Rectal smooth muscle tissue (tissue), 1 donor: ENCODE results near the gene FBLN2.
"Not testable (repeated sequence)": the region's sequence is repeated elsewhere in the genome, so short reads cannot be mapped to it uniquely, and the experiment has no call there.

ENCODE experiments used
- H3K27ac ChIP-seq: one replicate; pipeline ENCODE4 v1.7.0; 2013; ENCODE audit warnings: low read depth, low read length, inconsistent platforms
- H3K27me3 ChIP-seq: one replicate; pipeline ENCODE4 v1.7.0; 2013; ENCODE audit warnings: low read length; ENCODE audit not compliant: control insufficient read depth, insufficient read depth
- H3K36me3 ChIP-seq: one replicate; pipeline ENCODE4 v1.7.0; 2013; ENCODE audit warnings: low read length; ENCODE audit not compliant: control insufficient read depth, insufficient read depth
- H3K4me1 ChIP-seq: one replicate; pipeline ENCODE4 v1.7.0; 2013; ENCODE audit warnings: low read length; ENCODE audit not compliant: control insufficient read depth, insufficient read depth
- H3K4me3 ChIP-seq: one replicate; pipeline ENCODE4 v1.7.0; 2013; ENCODE audit warnings: low read length
- H3K9ac ChIP-seq: one replicate; pipeline ENCODE4 v1.7.0; 2013; ENCODE audit warnings: low read length

Gene FBLN2

DNA sequence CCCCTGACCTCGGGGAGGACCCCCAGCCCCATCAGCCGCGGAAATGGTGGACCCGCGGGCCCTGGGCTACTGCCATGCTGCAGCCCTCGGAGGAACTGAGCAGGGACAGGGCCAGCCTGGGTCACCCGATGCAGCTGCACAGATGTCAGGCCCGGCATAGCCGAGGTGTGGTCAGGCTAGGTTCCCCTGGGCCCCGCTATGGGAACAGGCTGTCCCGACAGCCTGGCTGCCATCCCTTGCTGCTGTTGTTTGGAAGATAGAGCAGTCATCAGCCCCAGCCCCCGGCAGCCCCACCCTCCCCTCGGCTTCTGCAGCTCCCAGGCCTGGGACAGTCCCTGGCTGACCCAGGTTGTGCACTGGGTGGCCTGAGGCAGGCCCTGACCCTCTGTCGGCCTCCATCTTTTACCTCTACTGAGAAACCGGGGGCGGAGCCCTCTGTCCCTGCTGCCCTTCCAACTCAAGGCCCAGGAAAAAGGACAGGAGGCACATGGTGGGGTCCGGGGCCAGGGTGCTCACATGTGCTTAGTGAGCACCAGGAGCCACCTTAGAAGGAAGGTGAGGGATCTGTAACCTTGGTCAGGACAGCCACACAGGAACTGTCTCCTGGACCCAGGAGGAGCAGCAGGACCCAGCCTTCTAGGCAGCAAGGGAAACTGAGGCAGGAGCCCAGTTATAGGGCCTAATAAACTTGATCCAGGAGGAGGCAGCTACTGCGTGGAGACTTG is 31.5 kb upstream of the FBLN2 start:
- Histone ChIP-seq H3K4me3 (no peak overlapping the region), H3K27me3 (no peaks in the 10 kb centered on the region), H3K9ac (no peak overlapping the region), H3K4me1 (no peaks in the 10 kb centered on the region), H3K27ac (no peak overlapping the region), H3K36me3 (no peaks in the 10 kb centered on the region)

GRCh38 chr3:13518516-13518953 is 30.4 kb upstream of the FBLN2 start:
- H3K27me3 ChIP-seq = no peaks in the 10 kb centered on the region
- no peaks in the 10 kb centered on the region for H3K4me1 ChIP-seq
- no peak overlapping the region for H3K27ac ChIP-seq
- no peak overlapping the region for H3K9ac ChIP-seq
- H3K4me3 ChIP-seq = no peak overlapping the region
- no peaks in the 10 kb centered on the region for H3K36me3 ChIP-seq

GRCh38 chr3:13519006-13519791 is 29.7 kb upstream of the FBLN2 start:
- H3K36me3 ChIP-seq = no peaks in the 10 kb centered on the region
- no peak overlapping the region for H3K4me3 ChIP-seq
- no peaks in the 10 kb centered on the region for H3K27me3 ChIP-seq
- no peak overlapping the region for H3K27ac ChIP-seq
- no peaks in the 10 kb centered on the region for H3K4me1 ChIP-seq
- H3K9ac ChIP-seq = no peak overlapping the region

DNA sequence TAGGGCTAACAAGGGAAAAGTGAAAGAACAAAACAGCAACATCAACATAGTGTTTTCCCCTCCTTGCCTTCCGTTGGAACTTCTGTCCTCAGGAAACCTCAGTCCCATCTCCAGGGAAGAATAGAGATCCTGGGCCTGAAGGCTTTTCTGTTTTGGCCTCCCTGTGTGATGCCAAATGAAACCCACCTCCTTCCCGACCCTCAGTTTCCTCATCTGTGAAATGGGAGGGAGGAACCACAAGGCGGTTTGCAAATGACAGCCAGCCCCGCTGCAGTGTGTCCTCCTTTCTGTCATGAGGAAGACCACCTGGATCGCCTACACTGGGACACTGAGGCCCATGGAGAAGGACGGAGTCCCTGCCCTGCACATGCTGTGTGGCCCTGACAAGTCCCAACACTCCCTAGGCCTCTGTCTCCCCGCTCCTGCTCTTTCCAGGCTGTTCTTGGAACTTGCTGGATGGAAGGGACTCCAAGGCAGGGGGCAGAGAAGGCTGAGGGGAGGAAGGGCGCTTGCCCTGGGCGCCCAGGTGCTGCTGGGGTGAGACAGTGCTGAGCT is 28.5 kb upstream of the FBLN2 start:
- no peak overlapping the region for H3K4me3 ChIP-seq
- no peak overlapping the region for H3K27ac ChIP-seq
- no peaks in the 10 kb centered on the region for H3K4me1 ChIP-seq
- H3K27me3 ChIP-seq = no peaks in the 10 kb centered on the region
- no peaks in the 10 kb centered on the region for H3K36me3 ChIP-seq
- no peak overlapping the region for H3K9ac ChIP-seq

DNA sequence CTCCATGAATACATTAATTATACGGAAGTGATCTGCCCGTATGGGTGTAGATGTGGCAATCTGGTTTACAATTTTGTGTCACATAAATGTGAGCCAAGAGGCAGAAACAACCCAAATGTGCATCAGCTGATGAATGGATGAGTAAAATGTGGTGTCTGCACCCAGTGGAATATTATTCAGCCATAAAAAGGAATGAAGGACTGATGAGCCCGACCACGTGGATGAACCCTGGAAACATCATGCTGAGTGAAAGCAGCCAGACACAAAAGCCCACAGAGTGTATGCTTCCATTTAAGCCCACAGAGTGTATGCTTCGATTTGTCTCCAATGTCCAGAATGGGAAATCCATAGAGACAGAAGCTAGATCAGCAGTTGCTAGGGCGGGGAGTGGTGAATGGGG is 27.6 kb upstream of the FBLN2 start:
- no peak overlapping the region for H3K27ac ChIP-seq
- no peaks in the 10 kb centered on the region for H3K27me3 ChIP-seq
- H3K36me3 ChIP-seq = no peaks in the 10 kb centered on the region
- no peaks in the 10 kb centered on the region for H3K4me1 ChIP-seq
- H3K4me3 ChIP-seq = no peak overlapping the region
- H3K9ac ChIP-seq = no peak overlapping the region

DNA sequence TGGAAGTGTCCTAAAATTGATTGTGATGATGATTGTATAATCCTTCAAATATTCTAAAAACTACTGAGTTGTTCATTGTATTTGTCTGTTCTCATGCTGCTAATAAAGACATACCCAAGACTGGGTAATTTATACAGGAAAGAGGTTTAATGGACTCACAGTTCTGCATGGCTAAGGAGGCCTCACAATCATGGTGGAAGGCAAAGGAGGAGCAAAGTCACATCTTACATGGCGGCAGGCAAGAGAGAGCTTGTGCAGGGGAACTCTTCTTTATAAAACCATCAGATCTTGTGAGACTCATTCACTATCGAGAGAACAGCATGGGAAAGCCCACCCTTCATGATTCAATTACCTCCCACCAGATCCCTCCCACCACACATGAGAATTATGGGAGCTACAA is 27.2 kb upstream of the FBLN2 start:
- H3K36me3 ChIP-seq, H3K27ac ChIP-seq, H3K4me3 ChIP-seq, H3K9ac ChIP-seq, H3K27me3 ChIP-seq, H3K4me1 ChIP-seq: not testable (repeated sequence)

DNA sequence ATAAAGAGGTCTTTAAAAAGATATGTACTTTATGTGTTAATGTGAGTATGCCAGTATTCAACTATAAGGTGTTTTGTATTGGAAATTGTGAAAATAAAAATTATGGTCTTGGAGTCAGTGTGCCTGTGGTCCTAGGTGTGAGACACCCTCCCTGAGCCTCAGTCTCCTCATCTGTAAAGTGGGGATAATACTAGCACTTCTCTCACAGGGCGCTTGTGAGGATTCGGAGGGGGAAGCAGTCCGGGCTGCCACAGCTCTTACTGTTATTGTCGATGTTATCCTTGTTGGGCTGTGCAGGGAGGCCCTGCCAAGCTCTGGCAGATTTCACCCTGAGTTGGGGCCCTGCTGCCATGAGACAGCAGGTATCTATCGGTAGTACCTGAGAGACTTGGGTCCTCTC is 26.7 kb upstream of the FBLN2 start:
- no peaks in the 10 kb centered on the region for H3K36me3 ChIP-seq

DNA sequence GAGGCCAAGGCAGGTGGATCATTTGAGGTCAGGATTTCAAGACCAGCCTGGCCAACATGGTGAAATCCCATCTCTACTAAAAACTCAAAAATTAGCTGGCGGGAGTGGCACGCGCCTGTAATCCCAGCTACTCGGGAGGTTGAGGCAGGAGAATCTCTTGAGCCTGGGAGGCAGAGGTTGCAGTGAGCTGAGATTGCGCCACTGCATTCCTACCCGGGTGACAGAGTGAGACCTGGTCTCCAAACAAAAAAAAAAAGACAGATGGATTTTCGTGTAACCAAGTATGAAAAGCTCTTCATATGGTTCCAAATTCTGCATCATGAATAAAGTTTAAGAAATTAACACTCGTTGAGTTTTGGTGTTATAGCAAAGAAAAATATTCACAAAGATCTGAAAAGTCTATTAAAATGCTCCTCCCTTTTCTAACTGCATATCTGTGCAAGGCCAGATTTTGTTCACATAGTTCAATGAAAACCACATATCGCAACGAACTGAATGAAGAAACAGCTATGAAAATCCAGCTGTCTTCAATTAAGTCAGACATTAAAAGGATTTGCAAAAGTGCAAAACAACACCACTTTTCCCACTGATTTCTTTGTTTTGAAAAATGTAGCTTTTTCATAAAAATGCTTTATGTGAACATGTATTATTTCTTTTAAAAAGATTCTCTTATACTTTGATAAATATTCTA is 23.8 kb upstream of the FBLN2 start:
- no peaks in the 10 kb centered on the region for H3K4me1 ChIP-seq
- H3K4me3 ChIP-seq = no peak overlapping the region
- H3K36me3 ChIP-seq = no peaks in the 10 kb centered on the region
- H3K9ac ChIP-seq = no peak overlapping the region
- no peak overlapping the region for H3K27ac ChIP-seq
- H3K27me3 ChIP-seq = no peaks in the 10 kb centered on the region

More for the DNA sequence above, 26.7 kb upstream of the FBLN2 start:
- H3K4me3 ChIP-seq = no peak overlapping the region
- no peak overlapping the region for H3K9ac ChIP-seq
- H3K4me1 ChIP-seq = no peaks in the 10 kb centered on the region
- H3K27ac ChIP-seq = no peak overlapping the region
- H3K27me3 ChIP-seq = no peaks in the 10 kb centered on the region

DNA sequence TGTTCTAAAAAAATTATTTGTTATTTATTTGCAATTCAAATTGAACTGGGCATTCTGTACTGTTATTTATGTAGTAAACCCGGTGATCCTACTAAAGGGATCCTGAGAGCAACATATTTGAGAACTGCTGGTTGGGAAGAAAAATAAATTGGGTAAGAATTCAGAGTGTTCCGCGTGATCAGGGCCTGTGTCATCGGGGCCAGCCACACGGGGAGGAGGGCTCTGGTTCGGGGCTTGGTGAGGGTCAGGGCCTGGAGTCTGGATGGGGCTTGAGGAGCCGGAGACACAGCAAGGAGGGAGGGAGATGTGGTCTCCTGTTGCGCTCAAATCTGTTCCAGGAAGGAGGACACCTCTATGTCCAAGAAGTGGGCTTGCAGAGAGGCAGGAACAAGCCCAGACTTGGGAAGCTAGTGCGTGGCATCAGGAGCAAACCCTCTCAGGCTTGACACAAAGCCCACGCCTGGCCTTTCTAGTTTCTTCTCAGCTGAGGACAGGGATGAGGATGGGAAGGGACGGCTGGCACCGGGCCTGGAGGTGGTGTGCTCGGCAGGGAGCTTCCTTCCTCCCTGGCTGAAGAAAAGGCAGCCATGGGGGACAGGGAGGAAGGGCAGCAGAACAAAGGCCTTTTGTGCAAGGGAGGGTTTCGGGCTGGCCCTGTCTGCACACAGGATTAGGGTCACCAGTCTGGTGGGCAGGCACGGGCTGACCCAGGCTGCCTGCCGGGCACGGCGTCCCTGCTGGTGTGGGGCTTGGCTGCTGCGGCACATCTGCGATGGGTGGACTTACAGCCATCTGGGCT is 22.9 kb upstream of the FBLN2 start:
- no peak overlapping the region for H3K4me3 ChIP-seq
- no peak overlapping the region for H3K9ac ChIP-seq
- no peaks in the 10 kb centered on the region for H3K27me3 ChIP-seq
- H3K4me1 ChIP-seq = no peaks in the 10 kb centered on the region
- no peak overlapping the region for H3K27ac ChIP-seq
- H3K36me3 ChIP-seq = no peaks in the 10 kb centered on the region

- H3K27ac ChIP-seq = no peak overlapping the region
- H3K4me3 ChIP-seq = no peak overlapping the region
- no peaks in the 10 kb centered on the region for H3K27me3 ChIP-seq
- H3K36me3 ChIP-seq = no peaks in the 10 kb centered on the region
- H3K4me1 ChIP-seq = no peaks in the 10 kb centered on the region
- no peak overlapping the region for H3K9ac ChIP-seq
Observed at GRCh38 chr3:13526626-13526949, 22.3 kb upstream of the FBLN2 start.

- Histone ChIP-seq H3K4me1 (no peaks in the 10 kb centered on the region), H3K27me3 (no peaks in the 10 kb centered on the region), H3K9ac (no peak overlapping the region), H3K36me3 (no peaks in the 10 kb centered on the region), H3K4me3 (no peak overlapping the region), H3K27ac (no peak overlapping the region)
Observed at GRCh38 chr3:13528217-13528867, 20.6 kb upstream of the FBLN2 start.
